HG02973 (cell line): ENCODE results near the gene CPXM2.

Experiments used
- ATAC-seq: cut with Tn5 transposase; IDR thresholded peaks from one replicate; pipeline ENCODE4 v1.9.1; 2021; ENCODE audit warnings: moderate library complexity; ENCODE audit not compliant: unreplicated experiment

CPXM2 gene

GRCh38 chr10:123906296-123906695, 14.7 kb upstream of the CPXM2 start:
- ATAC-seq = no peak

- no peak for ATAC-seq
Measured at GRCh38 chr10:123904834-123905409, 13.3 kb upstream of the CPXM2 start.

GRCh38 chr10:123903621-123904020, 12.0 kb upstream of the CPXM2 start:
- ATAC-seq = no peak

GRCh38 chr10:123901621-123902020, 10.0 kb upstream of the CPXM2 start:
- no peak for ATAC-seq

- ATAC-seq = no peak
Measured at GRCh38 chr10:123897146-123897545, 5.5 kb upstream of the CPXM2 start.

GRCh38 chr10:123896246-123896927, 4.8 kb upstream of the CPXM2 start:
- ATAC-seq = no peak

- ATAC-seq = no peak
Measured at GRCh38 chr10:123893651-123894050, 2.0 kb upstream of the CPXM2 start.

GRCh38 chr10:123890756-123891143, 857 bp downstream of the CPXM2 start:
- no peak for ATAC-seq

GRCh38 chr10:123890226-123890625, 1.4 kb downstream of the CPXM2 start:
- no peak for ATAC-seq

GRCh38 chr10:123889821-123890220, 1.8 kb downstream of the CPXM2 start:
- no peak for ATAC-seq

- no peak for ATAC-seq
Measured at GRCh38 chr10:123888751-123889150, 2.9 kb downstream of the CPXM2 start.

- ATAC-seq = no peak
Measured at GRCh38 chr10:123888256-123888655, 3.4 kb downstream of the CPXM2 start.

- no peak for ATAC-seq
Measured at GRCh38 chr10:123886292-123886691, 5.3 kb downstream of the CPXM2 start.

GRCh38 chr10:123885406-123886170, 6.0 kb downstream of the CPXM2 start:
- no peak for ATAC-seq

- ATAC-seq = no peak
Measured at GRCh38 chr10:123884907-123885381, 6.7 kb downstream of the CPXM2 start.

GRCh38 chr10:123884351-123884906, 7.2 kb downstream of the CPXM2 start:
- no peak for ATAC-seq

- ATAC-seq = no peak
Measured at GRCh38 chr10:123883673-123884320, 7.8 kb downstream of the CPXM2 start.

- ATAC-seq = no peak
Measured at GRCh38 chr10:123882681-123883445, 8.7 kb downstream of the CPXM2 start.

- no peak for ATAC-seq
Measured at GRCh38 chr10:123882177-123882576, 9.4 kb downstream of the CPXM2 start.

- ATAC-seq = no peak
Measured at GRCh38 chr10:123879606-123880257, 11.9 kb downstream of the CPXM2 start.
